ENCODE results near the gene CACNA1G. TPM values are rescaled to one million over a fixed set of nuclear protein-coding genes. Genes with fewer than 3 reads are reported as not detected.

CACNA1G gene
- total and polyA plus RNA-seq, 9 of the 15 experiments (the other 6 are each of a cell fraction or from before 2014, with no cell fraction given), result 0.01 TPM; not detected in 8

GRCh38 chr17:50589095-50589705 is 28.7 kb downstream of the CACNA1G start (continued):
- TF ChIP-seq, protein P1, sequence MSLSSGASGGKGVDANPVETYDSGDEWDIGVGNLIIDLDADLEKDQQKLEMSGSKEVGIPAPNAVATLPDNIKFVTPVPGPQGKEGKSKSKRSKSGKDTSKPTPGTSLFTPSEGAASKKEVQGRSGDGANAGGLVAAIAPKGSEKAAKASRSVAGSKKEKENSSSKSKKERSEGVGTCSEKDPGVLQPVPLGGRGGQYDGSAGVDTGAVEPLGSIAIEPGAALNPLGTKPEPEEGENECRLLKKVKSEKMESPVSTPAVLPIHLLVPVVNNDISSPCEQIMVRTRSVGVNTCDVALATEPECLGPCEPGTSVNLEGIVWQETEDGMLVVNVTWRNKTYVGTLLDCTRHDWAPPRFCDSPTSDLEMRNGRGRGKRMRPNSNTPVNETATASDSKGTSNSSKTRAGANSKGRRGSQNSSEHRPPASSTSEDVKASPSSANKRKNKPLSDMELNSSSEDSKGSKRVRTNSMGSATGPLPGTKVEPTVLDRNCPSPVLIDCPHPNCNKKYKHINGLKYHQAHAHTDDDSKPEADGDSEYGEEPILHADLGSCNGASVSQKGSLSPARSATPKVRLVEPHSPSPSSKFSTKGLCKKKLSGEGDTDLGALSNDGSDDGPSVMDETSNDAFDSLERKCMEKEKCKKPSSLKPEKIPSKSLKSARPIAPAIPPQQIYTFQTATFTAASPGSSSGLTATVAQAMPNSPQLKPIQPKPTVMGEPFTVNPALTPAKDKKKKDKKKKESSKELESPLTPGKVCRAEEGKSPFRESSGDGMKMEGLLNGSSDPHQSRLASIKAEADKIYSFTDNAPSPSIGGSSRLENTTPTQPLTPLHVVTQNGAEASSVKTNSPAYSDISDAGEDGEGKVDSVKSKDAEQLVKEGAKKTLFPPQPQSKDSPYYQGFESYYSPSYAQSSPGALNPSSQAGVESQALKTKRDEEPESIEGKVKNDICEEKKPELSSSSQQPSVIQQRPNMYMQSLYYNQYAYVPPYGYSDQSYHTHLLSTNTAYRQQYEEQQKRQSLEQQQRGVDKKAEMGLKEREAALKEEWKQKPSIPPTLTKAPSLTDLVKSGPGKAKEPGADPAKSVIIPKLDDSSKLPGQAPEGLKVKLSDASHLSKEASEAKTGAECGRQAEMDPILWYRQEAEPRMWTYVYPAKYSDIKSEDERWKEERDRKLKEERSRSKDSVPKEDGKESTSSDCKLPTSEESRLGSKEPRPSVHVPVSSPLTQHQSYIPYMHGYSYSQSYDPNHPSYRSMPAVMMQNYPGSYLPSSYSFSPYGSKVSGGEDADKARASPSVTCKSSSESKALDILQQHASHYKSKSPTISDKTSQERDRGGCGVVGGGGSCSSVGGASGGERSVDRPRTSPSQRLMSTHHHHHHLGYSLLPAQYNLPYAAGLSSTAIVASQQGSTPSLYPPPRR (CRISPR knock-in tag; IDR thresholded peaks at IDR 0.05; ENCODE audit: borderline replicate concordance), result no peak
- no peak for TF ChIP-seq SRSF7 (optimal IDR thresholded peaks at IDR 0.05; ENCODE audit: low read depth, low read length)
- TF ChIP-seq CREBBP (IDR thresholded peaks at IDR 0.05; ENCODE audit: low read depth, low read length), result no peak
- no peak for TF ChIP-seq LEF1 (IDR thresholded peaks at IDR 0.05)
